Stimulated activated CD4-positive, alpha-beta T cell treated with anti-CD3 and anti-CD28 coated beads, Interleukin-2, amount 100 ng/mL, for 24 hours (primary cell): ENCODE results near the gene ABCC3.
"Not testable (repeated sequence)": the region's sequence is repeated elsewhere in the genome, so short reads cannot be mapped to it uniquely, and the experiment has no call there.

Source experiments
- DNase-seq, 2 donors: peaks; one replicate each; pipeline ENCODE4 v3.0.0-alpha.2; 2020

Gene ABCC3

DNA sequence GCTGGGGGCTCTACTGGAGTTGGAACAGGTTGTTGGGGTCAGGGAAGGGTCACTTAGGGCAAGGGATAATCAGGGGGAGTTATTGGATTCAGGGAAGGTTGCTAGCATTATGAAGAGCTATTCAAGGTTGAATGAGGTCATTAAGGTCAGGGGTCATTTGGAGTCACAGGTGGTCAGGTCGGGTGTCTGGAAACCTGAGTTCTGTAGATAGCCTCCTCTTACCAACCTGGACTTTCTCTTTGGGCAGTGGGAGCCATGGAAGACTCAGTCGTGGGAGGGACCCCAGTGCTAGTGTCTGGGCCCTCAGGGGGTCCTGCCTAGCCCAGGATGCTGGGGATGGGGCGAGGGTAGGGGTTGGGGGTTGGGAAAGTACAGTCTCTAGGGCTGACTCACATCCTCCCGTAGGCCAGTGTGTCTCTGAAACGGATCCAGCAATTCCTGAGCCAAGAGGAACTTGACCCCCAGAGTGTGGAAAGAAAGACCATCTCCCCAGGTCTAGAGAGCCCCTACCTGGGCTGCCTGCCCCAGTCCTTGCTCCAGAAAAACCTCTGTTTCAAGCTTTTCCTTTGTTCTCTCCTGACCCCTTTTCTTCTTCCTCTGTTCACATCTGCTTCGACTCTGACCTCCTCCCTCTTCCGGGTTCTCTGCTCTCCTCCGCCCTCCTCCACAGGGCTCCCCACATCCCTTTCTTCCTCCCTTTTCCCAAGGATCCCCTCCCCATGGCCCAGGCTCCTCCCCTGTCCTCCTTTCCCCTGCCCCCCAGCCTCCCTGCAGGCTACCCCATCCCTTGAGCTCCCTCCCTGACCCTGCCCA is 33.5 kb downstream of the ABCC3 start:
- no peak for DNase-seq

DNA sequence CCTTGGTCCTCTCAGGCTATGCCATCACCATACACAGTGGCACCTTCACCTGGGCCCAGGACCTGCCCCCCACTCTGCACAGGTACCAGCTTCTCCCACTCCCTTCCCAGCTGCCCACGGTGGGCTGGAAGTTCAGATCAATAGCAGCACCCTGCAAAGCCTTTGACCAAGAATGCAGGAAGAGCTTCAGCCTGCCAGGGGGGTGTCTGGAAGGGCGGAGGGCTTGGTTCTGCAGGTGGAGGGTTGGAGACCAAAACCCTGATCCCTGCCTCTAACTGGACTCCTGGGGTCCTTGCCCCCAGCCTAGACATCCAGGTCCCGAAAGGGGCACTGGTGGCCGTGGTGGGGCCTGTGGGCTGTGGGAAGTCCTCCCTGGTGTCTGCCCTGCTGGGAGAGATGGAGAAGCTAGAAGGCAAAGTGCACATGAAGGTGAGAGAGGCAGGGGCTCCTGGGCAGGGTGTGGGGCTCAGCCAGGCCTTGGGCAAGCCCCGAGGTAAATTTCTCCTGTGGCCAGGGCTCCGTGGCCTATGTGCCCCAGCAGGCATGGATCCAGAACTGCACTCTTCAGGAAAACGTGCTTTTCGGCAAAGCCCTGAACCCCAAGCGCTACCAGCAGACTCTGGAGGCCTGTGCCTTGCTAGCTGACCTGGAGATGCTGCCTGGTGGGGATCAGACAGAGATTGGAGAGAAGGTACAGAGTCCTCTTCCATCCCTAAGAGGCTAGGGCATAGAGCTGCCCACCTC is 34.3 kb downstream of the ABCC3 start:
- DNase-seq = no peak

DNA sequence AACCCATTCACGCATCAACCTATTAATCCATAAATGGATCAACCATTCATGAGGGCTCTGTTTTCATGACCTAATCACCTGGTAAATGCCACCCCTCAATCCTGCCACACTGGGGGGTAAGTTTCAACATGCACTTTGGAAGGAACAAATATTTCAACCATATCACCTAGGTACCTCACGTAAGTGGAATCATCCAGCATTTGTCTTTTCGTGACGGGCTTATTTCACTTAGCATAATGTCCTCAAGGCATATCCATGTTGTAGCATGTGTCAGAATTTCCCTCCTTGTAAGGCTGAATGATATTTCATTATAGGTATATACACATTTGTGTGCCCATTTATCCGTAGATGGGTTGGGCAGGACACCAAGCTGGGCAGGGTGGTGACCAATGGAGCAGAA is 37.4 kb downstream of the ABCC3 start:
- DNase-seq = no peak

DNA sequence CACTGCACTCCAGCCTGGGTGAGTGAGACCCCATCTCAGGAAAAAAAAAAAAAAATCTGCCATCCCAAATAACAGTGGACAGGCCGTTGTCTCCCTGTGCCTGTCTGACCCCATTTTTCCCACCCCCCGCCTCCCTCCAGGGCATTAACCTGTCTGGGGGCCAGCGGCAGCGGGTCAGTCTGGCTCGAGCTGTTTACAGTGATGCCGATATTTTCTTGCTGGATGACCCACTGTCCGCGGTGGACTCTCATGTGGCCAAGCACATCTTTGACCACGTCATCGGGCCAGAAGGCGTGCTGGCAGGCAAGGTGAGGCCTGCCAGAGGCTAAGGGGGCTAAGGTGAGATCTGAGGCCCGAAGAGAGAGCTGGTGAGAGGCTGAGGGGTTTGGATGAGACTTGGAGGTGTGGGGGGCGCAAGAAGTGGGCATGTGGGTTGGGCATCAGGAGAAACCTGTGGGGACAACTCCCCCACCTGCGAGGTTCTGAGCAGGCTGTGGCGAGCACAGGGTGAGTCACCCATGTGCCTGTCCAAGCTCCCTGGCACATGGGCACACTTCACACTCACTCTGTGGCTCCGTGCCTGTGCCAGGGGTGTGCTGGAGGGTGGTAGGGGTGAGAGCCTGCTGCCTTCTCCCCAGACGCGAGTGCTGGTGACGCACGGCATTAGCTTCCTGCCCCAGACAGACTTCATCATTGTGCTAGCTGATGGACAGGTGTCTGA is 38.3 kb downstream of the ABCC3 start:
- DNase-seq = no peak

DNA sequence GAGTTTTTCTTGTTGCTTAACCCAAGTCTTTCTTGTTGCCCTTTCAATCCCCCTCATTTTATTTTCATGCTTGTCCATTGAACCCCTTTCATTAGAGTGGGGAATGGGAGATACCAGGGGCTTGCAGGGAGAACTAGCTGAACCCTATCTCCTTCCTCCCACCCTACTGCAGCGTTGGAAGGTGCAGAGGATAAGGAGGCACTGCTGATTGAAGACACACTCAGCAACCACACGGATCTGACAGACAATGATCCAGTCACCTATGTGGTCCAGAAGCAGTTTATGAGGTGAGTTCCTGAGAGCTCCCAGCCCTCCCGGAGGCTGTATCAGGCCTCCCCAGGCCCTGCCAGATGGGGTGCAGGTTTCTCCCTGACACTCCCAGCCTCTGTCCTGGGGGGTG is 40.5 kb downstream of the ABCC3 start:
- DNase-seq = no peak

DNA sequence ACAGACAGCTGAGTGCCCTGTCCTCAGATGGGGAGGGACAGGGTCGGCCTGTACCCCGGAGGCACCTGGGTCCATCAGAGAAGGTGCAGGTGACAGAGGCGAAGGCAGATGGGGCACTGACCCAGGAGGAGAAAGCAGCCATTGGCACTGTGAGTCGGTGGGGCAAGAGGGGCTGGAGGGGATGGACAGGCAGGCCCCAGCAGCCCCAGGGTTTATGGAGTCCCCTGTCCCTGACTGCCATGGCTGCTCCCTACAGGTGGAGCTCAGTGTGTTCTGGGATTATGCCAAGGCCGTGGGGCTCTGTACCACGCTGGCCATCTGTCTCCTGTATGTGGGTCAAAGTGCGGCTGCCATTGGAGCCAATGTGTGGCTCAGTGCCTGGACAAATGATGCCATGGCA is 40.9 kb downstream of the ABCC3 start:
- DNase-seq = no peak

DNA sequence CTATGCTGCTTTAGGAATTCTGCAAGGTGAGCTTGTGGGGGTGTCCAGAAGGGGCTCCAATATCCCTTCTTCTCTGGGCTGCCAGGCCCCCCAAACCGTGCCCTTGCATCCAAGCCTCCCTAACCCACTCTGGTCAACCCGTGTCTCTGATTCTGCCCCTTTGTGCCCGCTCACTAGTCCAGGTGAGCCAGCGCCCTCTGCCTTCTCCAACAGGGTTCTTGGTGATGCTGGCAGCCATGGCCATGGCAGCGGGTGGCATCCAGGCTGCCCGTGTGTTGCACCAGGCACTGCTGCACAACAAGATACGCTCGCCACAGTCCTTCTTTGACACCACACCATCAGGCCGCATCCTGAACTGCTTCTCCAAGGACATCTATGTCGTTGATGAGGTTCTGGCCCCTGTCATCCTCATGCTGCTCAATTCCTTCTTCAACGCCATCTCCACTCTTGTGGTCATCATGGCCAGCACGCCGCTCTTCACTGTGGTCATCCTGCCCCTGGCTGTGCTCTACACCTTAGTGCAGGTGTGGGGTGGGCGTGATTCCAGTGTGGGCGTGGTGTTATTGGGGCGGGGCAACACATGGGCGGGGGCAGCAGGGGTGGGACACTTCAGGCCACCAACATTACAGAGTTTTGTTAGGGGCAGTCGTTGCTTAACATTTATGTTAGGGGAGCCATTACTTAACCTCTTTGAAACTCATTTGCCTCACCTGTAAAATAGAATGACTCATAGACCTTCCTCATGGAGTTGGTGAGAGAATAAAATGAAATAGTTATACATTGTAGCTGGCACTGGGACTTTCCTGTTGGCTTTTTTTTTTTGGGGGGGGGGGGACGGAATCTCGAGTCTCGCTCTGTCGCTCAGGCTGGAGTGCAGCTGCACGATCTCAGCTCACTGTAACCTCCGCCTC is 41.6 kb downstream of the ABCC3 start:
- no peak for DNase-seq

DNA sequence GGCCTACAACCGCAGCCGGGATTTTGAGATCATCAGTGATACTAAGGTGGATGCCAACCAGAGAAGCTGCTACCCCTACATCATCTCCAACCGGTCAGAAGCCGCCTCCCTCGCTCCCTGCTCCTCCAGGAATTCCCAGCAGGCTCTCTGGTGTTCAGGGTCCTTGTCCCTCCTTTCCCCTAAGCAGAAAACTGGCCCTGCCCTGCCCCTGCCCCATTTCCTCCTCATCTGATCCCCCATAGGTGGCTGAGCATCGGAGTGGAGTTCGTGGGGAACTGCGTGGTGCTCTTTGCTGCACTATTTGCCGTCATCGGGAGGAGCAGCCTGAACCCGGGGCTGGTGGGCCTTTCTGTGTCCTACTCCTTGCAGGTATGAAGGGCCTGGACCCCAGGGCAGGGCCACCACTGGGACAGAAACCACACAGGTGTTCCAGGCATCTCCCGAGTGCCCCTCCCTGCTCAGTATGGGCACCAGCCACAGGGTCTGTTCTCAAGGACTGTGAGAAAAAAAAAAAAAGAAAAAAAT is 43.2 kb downstream of the ABCC3 start:
- DNase-seq = no peak

DNA sequence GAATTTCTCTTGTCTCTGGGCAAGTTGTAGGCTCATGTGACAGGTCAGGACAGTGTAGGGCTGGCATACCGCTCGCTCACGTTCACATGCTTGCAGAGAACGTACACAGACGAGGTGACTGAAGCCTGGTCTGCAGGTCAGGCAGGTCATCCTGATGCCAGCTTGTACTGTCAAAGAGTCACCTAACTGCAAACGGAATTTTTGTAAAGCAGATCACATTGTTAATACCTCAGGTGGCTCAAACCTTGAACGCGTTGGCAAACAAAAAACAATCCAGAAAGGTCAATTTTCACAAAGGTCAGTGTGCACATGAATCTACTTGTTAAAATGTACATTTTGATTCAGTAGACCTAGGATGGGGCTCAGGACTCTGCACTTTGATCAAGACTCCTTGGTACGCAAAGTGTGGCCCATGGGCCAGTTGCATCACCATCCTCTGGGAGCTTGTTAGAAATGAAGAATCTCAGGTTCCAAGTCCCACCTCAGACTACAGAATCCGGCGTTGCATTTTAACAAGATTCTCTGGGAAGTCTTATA is 44.4 kb downstream of the ABCC3 start:
- DNase-seq = no peak

DNA sequence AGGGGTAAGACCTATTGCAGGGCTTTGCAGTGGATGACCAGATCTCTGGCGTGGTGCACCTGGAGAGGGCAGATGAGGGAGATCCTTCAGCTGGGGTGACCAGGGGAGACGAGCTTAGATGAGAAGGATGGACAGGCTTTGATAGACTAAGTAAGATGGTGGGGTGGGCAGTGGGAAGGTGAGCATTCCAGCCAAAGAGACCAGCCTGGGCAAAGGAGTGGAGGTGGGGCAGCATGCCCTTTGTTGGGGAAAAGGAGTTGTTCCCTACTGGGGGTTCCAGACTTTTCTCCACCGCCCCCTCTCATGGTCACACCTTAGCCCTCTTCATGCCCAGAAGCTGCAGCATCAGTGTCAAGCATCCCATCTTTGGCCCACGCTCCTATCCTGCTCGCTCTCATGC is 45.4 kb downstream of the ABCC3 start:
- DNase-seq = no peak

DNA sequence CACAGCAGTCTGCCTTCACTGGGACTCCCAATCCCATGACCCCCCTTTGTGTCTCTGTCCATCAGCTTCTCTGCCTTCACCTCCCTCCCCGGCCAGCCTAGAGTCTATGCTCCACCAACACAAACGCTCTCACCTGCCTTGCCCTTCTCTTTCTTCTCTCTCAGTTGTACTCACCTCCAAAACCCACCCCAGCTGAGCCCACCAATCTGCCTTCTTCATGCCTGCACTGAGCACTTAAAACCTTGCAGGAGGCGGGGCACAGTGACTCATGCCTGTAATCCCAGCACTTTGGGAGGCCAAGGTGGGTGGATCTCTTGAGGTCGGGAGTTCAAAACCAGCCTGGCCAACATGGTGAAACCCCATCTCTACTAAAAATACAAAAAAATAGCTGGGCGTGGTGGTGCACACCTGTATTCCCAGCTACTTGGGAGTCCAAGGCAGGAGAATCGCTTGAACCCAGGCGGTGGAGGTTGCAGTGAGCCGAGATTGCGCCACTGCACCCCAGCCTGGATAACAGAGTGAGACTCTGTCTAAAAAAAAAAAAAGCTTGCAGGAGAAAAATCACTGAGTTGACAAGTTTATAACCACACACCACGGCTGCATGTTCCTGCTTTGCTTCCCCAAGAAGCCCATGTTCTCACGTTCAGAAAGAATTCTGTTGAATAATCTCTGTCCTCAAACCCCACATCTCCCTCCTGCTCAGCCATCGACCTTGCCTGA is 46.0 kb downstream of the ABCC3 start:
- DNase-seq = not testable (repeated sequence)

DNA sequence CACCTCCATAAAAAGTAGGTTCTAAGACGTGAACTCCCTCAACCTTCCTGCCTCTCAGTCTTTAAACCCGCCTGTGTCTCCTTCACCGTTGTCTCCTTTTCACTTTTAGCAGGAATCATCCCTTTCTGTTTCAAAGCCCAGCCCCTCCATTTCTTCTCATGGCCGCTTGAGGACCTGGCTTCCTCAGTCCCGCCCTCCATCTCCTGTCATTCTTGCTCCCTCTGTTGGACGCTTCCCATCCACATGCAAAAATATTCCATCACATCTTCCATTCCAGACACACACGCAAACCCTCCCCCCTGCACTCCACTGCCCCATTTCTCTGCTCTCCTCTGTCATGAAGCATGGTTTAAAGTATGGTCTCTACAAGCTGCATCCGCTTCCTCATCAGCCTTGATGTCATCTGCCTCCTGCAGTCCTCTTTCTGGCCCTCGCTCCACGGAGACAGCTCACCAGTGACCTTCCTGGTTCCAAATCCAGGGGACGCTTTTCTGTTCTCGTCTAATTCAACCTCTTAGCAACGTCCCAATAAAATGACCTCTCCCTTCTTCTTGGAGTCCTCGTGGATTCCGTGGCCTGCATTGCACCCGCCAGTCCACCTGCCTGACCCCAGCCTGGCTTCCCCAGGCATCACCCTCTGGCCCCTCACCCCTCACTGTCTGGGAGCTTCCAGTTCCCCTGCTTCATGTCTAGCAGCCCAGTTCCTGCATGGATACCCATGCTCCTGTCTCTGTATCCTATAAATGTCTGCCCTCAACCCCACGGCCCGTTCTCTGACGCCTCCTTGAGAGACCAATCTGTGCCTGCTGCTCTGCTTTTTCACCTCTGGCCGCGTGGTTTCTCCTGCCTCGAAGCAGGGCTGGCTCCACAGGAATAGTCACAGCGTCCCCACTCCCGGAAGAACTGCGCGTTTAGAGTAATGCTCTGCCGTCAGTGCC is 46.9 kb downstream of the ABCC3 start:
- DNase-seq = no peak

DNA sequence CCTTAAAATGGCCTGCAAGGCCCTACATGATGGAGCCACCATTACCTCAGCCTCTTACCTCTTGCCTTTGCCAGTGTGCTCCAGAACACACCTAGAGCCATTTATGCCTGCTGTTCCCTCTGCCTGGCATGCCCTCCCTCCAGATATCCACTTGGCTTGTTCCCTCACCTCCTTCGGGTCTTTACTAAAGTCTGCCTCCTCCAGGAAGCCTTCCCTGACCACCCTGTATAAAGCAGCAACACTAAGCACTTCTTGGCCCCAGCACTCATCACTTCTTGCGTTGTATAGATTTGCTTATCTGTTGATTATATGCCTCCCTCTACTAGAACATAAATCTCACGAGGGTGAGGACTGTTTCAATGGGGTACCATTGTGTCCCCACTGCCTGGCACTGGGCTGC is 47.8 kb downstream of the ABCC3 start:
- no peak for DNase-seq

DNA sequence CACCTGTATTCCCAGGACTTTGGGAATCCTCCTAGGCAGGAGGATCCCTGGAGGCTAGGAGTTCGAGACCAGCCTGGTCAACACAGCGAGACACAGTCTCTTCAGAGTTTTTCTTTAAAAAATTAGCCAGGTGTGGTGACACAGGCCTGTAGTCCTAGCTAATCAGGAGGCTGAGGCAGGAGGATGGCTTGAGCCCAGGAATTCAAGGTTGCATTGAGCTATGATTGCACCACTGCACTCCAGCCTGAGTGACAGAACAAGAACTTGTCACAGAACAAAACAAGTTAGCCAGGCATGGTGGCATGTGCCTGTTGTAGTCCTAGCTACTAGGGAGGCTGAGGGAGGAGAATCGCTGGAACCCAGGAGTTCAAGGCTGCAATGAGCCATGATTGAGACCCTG is 48.3 kb downstream of the ABCC3 start:
- no peak for DNase-seq

DNA sequence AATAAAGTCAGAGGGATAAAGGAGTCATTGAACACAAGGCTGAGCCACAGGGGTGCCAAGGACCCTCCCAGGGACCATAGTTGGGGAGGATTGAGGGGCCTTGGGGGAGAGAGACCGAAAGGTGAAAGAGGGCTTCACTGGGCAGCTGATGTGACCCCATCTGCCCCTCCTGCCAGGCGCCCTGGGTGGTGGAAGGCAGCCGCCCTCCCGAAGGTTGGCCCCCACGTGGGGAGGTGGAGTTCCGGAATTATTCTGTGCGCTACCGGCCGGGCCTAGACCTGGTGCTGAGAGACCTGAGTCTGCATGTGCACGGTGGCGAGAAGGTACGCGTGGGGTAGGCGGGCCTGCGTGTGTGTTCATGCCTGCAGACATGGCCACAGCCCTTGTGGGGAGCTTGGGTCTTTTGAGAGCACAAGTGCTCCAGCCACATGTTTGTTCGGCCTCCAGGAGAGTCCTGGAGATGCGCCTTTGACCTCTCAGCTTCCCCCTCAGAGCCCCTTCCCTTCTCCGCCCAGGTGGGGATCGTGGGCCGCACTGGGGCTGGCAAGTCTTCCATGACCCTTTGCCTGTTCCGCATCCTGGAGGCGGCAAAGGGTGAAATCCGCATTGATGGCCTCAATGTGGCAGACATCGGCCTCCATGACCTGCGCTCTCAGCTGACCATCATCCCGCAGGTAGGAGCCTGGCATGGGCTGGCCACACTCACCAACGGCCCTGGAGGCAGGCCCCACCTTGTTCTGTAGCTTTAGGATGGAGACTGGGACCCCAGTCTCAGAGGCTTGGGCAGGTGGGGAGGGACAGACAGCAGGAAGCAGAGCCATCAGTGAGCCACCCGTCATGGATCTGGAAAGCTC is 49.0 kb downstream of the ABCC3 start:
- DNase-seq = no peak

DNA sequence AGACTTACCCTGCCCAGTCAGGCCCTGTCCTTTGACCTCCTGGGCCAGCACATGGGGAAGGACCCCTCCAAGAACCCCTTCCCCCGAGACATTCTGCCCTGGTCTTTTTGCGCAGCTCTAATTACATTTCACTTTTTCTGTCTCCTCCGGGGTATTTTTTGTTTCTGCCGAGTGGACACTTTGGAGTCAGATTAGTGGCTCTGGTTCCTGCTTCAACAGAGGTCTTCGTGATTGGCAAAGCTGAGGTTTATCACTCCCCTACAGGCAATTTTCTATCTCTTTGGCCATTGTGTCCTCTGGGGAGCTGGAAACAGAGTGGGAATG is 49.6 kb downstream of the ABCC3 start:
- no peak for DNase-seq

DNA sequence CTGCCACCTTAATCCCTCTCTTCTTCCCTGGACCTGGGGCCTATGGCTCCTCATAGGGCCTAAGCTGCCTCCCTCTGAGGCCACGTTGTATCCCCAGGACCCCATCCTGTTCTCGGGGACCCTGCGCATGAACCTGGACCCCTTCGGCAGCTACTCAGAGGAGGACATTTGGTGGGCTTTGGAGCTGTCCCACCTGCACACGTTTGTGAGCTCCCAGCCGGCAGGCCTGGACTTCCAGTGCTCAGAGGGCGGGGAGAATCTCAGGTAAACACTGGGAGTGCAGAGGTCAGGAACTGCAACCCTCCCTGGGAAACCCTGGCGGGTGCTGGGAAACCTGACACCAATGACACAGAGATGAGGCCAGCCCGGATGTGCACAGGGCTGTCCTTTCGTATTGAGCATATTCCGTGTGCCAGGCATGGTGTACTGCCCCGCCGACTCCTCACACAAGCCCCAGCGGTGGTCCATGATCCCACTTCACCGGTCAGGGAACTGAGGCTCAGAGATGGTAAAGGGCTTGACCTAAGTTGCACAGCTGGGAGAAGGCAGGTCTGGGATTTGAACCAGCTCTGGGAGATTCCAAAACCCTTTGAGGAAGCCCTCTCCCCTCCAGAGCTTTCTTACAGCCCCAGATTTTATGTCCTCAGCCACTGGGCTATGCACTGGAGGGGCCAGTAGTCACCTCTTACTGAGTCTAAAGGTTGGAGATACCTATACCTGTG is 50.1 kb downstream of the ABCC3 start:
- DNase-seq = no peak

DNA sequence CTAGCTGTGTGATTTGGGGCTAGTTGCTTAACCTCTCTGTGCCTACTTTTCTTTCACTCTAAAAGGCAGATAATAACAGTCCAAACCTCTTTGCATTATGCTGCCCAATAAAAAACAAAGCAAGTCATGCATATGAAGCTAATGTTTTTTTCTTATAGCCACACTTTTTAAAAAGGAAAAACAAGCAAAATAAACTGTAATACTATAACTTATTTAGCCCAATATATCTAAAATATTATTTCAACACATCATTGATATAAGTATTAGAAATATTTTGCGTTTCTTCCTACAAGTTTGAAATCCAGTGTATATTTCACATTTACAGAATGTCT is 50.6 kb downstream of the ABCC3 start:
- no peak for DNase-seq
